Middle frontal gyrus (tissue), 1 donor: Measurements from ENCODE around the gene KRT5.
"Not testable (repeated sequence)": the region's sequence is repeated elsewhere in the genome, so short reads cannot be mapped to it uniquely, and the experiment has no call there.

Source experiments
- DNase-seq: peaks from one replicate; pipeline ENCODE4 v3.0.0-alpha.2; 2015; ENCODE audit warnings: low spot score; ENCODE audit errors: extremely low spot score

Gene KRT5

DNA sequence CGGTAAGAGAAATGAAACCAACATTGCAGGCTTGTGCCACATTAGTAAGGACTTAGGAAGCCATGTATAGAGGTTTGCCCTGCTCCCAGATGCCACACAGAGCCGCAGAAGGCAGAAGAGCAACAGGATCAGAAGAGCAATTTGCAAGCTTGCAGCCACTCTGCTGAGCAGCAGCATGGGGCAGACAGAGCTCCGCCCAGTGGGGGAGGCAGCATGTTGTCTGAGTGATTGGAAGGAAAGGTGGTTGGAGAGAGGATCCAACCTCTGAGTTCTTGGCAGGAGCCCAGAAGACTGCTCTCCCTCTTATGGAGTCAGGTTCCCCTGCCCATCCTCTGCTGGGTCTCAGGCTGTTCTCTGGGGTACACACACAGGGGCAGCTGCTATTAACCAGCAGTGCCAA lies 24.8 kb downstream of the KRT5 start:
- DNase-seq, result no peak

DNA sequence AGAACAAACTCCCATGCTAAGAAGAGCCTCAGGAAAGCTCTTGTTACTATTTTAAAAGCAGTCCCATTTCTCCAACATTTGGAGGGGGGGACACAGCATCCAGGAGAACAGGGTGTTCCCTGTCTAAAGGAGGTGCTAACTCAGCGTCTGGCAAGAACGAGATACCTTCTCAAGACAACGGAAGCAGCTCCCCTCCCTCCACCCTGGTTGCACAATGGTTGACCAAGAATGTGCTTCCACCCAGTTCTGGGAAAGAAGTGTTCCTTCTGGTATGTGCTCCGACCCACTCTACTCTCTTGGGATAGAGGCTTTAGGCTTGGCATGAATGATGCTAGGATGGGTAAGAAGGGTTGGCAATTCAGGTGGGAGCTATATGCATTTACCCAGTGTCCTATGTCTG lies 25.7 kb downstream of the KRT5 start:
- DNase-seq, result peak; percentile 14

DNA sequence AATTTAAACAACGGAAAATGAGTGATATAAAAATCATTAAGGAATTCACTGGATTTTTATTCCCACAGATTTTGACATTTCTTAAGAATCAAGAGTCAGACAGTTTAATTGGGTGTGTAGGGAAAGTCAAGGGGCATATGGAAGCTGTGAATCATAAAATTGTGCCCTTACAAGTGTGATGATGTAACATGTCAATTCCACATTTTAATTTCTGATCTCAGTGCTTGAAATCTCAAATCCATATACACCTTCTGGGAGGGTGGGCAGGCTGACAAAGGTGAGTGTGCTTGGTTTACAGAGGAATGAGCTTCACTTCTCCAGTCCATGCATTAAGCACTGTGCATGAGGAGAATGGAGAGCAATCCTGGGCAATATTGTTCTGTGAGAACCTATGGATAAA lies 26.1 kb downstream of the KRT5 start:
- no peak for DNase-seq

DNA sequence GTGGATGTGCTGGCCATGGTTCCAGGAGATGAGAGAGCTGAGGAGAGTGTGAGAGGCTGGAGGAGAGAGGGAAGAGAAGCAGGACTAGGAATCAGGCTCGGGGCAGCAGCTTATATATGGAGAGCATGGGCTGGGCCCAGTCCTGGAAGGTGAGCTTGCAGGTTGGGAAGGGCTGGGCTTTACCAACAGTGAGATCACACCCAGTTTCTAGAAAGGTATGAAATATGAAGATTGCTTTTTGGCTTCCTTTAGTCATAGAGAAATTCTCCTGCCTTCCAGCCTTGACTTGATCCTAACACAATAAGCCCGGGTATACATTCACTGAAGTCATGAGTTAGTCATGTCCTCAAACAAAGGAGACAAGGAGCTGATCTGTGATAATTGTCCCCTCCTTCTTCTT lies 27.0 kb downstream of the KRT5 start, which contains the start of gene KRT6A:
KRT6A (minus strand) TSS at position 86 of the 400 bp plus-strand sequence; CDS start at position 17, 69 bp downstream.
- no peak for DNase-seq

DNA sequence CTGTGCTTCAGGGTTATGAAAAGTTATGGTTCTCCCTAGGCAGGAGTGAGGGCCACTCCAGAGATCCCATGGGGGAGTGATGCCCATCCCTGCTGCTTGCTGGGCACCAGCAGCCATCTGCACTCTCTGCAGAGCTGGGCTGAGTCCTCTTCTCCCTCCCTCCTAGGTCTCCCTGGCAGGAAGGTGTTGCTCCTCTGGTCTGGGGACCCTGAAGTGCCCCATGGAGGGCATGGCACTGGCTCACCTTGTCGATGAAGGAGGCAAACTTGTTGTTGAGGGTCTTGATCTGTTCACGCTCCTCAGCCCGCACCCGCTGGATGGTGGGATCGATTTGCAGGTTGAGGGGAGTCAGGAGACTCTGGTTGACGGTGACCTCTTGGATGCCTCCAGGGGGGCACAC lies 27.8 kb downstream of the KRT5 start:
- not testable (repeated sequence) for DNase-seq

DNA sequence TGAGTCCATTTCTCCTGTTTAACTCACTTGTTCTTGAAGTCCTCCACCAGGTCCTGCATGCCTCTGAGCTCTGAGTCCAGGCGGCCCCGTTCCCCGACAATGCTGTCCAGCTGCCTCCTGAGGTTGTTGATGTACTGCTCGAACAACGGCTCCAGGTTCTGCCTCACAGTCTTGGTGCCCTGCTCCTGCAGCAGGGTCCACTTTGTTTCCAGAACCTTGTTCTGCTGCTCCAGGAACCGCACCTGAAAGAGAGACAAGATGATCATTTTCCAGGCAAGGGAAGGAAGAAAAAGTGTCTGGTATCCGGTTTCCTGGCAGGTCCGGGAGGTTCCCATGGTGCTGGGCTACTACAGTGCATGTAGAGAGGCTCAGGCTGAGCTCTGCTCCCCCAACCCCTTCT lies 28.7 kb downstream of the KRT5 start:
- not testable (repeated sequence) for DNase-seq

DNA sequence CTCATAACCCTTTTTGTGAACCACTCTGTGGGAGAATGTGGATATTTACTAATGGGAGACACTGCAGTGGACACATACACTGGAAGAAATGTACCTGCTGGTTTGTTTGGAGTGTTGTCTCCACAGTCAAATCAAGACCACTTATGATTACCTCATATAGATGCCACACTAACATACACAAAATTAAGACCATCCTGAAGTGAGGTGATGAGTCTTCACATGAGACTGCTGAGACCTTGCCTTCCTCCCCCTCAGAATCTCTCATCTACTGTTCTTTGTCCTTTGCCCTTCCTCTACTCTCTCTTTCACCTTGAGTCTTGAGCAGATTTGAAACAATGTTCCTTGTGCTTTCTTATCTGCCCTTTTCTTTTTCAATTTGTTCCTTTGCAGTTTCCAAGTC lies 31.5 kb downstream of the KRT5 start:
- no peak for DNase-seq

DNA sequence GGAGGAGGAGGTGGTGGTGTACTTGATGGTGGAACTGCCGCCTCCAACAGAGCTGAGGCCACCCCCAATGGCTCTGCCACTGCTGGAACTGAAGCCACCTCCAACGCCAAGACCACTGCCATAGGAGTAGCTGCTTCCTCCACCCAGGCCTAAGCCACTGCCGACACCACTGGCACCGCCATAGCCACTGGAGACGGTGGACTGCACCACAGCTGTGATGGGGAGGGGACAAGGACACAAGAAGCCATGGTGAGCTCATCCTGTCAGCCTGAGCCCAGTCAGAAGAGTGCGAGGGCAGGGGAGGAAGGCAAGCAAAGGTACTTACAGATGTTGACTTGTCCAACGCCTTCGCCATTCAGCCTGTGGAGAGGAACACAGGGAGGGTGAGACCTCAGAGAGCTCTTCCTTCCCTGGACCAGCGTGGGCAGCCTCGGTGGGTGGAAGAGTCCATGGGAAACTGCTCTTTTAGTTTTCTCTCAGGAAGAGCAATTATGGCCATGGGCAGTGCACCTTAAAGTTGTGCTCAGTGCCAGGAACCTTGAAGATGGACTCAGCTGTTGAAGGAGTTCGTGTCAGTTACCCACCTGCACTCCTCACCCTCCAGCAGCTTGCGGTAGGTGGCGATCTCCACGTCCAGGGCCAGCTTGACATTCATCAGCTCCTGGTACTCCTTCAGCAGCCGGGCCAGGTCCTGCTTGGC lies 32.3 kb downstream of the KRT5 start:
- not testable (repeated sequence) for DNase-seq

DNA sequence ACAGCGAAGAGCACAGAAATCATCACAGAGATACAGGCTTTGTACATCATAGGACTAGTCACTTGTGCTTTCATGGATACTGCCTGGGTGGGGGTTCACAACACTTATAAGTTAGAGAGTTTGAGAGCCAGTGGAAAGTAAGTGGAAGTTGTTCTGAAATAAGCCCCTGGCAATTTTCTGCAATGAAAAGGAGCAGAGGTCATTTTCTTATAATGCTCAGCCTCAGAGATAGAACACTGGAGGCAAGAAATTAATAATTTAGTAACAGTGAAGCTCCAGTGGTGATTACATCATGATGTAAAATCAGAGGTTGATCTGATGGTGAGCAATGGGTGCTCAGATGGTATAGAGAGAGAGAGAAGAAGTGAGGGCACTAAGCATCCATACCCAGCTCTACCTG lies 33.0 kb downstream of the KRT5 start:
- no peak for DNase-seq

DNA sequence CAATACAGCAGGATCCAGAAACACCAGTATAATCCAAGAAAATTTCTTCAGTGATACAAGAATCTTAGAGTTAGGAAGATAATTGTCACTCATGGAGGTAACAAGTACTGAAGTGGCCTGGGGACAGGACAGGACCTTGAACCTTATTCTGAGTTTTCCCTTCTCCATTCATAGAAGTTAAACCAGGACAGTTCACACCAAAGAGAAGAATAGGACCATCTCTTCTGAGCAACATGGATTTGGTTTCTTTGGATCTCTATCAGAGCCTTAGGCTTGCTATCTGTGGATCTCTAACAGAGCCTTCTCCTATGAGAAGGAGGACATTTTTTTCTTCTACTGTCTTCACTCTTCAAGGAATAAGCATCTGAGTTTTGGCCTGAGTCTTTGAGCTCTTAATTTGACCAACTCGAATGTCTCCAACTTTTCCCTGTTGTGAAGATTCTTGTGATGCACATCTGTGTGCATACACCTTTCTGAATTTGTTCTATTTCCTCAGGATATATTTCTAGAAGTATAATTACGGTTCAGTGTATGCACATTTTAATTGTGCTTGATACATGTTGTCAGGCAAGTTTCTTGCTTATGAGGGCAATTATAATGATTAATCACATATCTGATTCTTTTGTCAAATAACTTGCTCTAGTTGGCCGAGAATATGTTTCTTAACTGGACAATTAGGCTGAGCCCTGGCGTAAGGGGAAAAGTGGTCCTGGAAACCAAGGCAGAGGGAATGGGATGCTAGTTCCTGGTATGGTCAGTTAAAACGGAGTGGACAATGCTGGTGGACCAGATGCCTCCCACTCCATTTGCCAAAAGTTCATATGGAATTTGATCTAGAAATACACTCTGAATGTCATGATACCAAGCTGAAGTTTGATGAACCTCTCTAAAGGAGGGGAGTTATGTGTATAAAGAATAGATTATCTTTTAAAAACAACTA lies 33.8 kb downstream of the KRT5 start:
- no peak for DNase-seq

DNA sequence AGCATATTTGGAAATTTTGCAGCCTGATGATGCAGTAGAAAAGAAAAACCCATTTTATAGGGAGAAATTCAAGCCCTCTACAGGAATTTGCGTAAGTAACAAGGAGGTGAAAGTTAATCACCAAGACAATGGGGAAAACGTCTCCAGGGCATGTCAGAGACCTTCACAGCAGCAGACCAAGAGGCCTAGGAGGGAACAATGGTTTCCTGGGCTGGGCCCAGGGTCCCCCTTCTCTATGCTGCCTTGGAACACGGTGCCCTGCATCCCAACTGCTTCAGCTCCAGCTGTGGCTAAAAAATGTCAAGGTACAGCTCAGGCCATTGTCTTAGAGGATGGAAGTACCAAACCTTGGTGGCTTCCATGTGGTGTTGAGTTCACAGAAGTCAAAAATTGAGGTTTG lies 40.1 kb downstream of the KRT5 start:
- no peak for DNase-seq

DNA sequence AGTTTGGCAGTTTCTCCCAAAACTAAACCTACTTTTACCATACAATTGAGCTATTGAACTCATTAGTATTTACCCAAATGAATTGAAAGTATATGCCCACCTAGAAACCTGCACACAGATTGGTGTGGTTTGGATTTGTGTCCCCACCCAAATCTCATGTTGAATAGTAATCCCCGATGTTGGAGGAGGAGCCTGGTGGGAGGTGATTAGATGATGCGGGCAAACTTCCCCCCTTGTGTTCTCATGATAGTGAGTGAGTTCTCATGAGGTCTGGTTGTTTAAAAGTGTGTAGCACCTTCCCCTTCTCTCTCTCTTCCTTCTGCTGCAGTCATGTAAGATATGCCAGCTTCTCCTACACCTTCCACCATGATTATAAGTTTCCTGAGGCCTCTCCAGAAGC lies 42.5 kb downstream of the KRT5 start:
- no peak for DNase-seq

DNA sequence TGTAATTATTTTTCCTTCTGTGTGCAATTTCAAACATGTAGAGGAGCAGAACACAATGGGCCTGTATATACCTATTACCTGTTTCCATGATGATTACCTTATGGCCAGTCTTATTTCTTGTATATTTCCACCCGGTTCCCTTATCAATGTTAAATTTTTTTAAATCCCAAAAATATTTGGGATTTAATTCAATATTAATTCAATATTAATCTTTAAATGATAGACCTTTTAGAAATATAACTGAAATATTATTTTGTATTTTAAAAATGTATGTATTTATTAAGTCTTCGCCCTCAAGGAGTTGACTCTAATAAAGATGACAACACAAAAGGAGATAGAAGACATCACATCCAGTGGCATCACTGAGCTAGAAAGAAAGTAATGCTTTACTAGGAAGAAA lies 46.0 kb downstream of the KRT5 start:
- no peak for DNase-seq

DNA sequence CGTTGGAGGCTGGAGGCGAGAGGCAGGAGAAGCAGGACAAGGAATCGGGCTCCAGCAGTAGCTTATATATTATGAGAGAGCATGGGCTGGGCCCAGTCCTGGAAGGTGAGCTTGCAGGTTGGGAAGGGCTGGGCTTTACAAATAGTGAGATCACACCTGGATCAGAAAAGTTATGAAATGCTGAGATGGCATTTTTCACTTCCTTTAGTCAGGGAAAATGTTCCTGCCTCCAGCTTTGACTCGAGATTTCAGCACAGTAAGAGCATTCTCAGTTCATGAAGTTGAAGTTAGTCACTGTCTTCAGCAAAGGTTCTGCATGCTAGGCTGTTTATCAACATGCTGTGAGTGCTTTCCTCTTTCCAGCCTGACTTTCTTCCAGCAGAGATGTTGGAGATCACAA lies 46.4 kb downstream of the KRT5 start, which contains the start of gene KRT6C:
KRT6C (minus strand) TSS at position 38 of the 400 bp plus-strand sequence. CDS start 68 bp downstream, outside the sequence.
- DNase-seq, result no peak

DNA sequence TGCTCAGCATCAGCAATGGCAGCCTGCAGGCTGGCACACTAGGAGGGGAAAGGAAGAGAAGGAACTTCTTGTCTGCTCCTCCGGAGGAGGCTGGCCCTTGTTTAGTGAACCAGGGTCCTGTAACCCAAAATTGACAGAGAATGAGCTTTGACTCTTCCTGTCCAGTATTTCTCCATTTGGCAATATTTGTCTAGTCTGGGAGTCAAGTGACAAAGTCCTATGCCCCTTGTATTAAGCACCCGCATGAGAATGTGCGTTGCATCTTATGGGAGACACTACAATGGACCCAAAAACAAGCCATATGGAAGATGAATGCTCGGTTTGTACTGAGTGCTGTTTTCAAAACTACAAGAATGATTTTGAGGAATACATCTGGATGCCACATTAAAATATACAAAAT lies 50.3 kb downstream of the KRT5 start:
- DNase-seq, result no peak

DNA sequence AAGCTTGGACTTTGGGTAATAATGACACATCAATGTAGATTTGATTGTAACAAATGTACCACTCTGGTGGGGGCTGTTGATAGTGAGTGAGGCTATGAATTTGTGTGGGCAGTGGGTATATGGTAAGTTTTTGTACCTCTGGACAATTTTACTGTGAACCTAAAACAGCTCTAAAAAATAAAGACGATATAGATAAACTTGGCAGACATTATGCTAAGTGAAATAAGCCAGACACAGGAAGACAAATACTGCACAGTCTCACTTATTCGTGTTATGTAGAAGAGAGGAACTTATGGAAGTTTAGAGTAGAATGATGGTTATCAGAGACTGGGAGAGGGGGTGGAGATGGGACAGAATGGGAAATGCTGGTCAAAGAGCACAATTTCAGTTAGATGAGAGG lies 55.3 kb downstream of the KRT5 start:
- no peak for DNase-seq
